Measurements from ENCODE around the gene ZNF888.
A peak's percentile ranks its signal among the peaks of the same experiment; 100 is the strongest.
"Not testable (repeated sequence)": the region's sequence is repeated elsewhere in the genome, so short reads cannot be mapped to it uniquely, and the experiment has no call there.

Gene ZNF888

GRCh38 chr19:52957591-52957990 lies 34.4 kb upstream of the ZNF888 start:
- H3K4me3 ChIP-seq (ENCODE audit: low read depth, low read length), result no peak overlapping the region
- DNase-seq (ENCODE audit: low read depth, low spot score), result no peak
- in situ Hi-C loops (cut with HindIII; ENCODE audit: low sequenced_read_pairs), result no loop called here
- no peak for TF ChIP-seq CTCF (IDR thresholded peaks at IDR 0.05; ENCODE audit: low read depth, low read length)

GRCh38 chr19:52956917-52957316 lies 33.7 kb upstream of the ZNF888 start:
- in situ Hi-C loops (cut with HindIII; ENCODE audit: low sequenced_read_pairs), result no loop called here
- TF ChIP-seq CTCF (IDR thresholded peaks at IDR 0.05; ENCODE audit: low read depth, low read length), result no peak

GRCh38 chr19:52949422-52949821 lies 26.2 kb upstream of the ZNF888 start:
- in situ Hi-C loops (cut with HindIII; ENCODE audit: low sequenced_read_pairs), result no loop called here
- no peak for DNase-seq (ENCODE audit: low read depth, low spot score)
- no peak overlapping the region for H3K4me3 ChIP-seq (ENCODE audit: low read depth, low read length)
- TF ChIP-seq CTCF (IDR thresholded peaks at IDR 0.05; ENCODE audit: low read depth, low read length), result no peak

More at GRCh38 chr19:52956917-52957316, 33.7 kb upstream of the ZNF888 start:
- no peak for DNase-seq (ENCODE audit: low read depth, low spot score)
- H3K4me3 ChIP-seq (ENCODE audit: low read depth, low read length), result no peak overlapping the region

GRCh38 chr19:52948025-52948770 lies 25.0 kb upstream of the ZNF888 start:
- in situ Hi-C loops (cut with HindIII; ENCODE audit: low sequenced_read_pairs), result no loop called here
- H3K4me3 ChIP-seq (ENCODE audit: low read depth, low read length), result no peak overlapping the region
- no peak for DNase-seq (ENCODE audit: low read depth, low spot score)
- no peak for TF ChIP-seq CTCF (IDR thresholded peaks at IDR 0.05; ENCODE audit: low read depth, low read length)

- no peak overlapping the region for H3K4me3 ChIP-seq (ENCODE audit: low read depth, low read length)
- peak; percentile 17 for DNase-seq (ENCODE audit: low read depth, low spot score)
- TF ChIP-seq CTCF (IDR thresholded peaks at IDR 0.05; ENCODE audit: low read depth, low read length), result no peak
- in situ Hi-C loops (cut with HindIII; ENCODE audit: low sequenced_read_pairs), result no loop called here
Observed at GRCh38 chr19:52946322-52947310, 23.4 kb upstream of the ZNF888 start.

- DNase-seq (ENCODE audit: low read depth, low spot score), result no peak
- no peak for TF ChIP-seq CTCF (IDR thresholded peaks at IDR 0.05; ENCODE audit: low read depth, low read length)
- in situ Hi-C loops (cut with HindIII; ENCODE audit: low sequenced_read_pairs), result no loop called here
- no peak overlapping the region for H3K4me3 ChIP-seq (ENCODE audit: low read depth, low read length)
Observed at GRCh38 chr19:52945652-52946321, 22.6 kb upstream of the ZNF888 start.

- in situ Hi-C loops (cut with HindIII; ENCODE audit: low sequenced_read_pairs); DNase-seq (ENCODE audit: low read depth, low spot score): not testable (repeated sequence)
Observed at GRCh38 chr19:52944703-52945493, 21.7 kb upstream of the ZNF888 start.

More at GRCh38 chr19:52944703-52945493, 21.7 kb upstream of the ZNF888 start:
- H3K4me3 ChIP-seq (ENCODE audit: low read depth, low read length), result not testable (repeated sequence)

Measured in astrocyte of the spinal cord (primary cell).